EH (cell line): ENCODE results near the gene ACP7.
A peak's percentile ranks its signal among the peaks of the same experiment; 100 is the strongest.

Source experiments
- DNase-seq: peaks from one replicate; pipeline ENCODE4 v3.0.0-alpha.2; 2015; ENCODE audit warnings: low read depth

ACP7 gene

DNA sequence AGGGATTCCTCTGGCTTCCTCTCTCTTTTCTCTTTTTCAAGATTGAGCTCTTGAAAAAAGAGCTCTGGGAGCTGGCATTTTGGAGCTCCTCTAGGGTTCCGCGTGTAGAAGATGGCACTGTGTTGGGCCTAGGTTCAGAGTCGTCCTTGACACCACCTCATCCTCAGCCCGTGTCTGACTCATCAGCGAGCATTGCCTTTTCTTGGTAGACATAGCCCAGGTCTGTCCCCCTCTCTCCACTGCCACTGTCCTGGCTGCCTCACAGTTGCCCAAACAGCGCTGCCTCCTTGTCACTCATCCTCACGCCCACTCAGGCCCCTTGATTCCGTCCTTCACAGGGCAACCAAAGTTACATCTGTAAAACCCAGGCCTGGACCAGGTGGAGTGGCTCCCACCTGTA, 66.1 kb downstream of the ACP7 start:
- DNase-seq = no peak

DNA sequence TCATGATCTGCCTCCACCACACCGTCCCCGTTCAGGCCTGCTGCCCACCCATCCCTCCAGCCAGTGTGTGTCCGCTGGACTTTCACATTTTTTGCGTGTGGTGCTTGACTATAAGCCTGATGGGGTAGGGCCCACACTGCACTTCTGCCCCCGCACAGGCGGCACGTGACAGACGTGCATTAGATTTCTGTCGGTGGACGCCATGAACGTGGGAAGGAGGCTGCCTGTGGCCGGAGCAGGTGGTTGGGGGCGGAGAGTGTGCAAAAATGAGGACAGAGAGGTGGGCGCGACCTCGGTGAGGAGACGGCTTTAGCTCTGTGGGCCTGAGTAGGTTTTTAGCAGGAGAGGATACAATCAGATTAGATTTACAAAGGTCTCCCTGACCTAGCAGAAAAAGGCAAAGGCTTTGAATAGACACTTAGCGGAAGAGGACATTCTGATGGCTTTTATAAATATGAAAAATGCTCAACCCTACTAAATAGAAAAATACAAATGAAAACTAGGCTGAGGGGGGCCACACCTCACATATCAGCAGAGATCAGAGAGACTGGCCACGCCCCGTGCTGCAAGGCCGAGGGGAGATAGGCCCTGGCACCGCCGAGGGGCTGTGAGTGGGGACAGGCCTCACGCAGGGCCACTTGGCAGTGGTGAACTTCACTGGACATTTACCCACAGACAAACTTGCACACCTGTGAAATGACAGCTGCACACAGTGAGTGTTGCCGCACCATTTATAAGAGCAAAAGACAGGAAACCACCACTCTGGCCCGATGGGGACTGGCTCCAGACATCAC, 66.8 kb downstream of the ACP7 start:
- DNase-seq = no peak

DNA sequence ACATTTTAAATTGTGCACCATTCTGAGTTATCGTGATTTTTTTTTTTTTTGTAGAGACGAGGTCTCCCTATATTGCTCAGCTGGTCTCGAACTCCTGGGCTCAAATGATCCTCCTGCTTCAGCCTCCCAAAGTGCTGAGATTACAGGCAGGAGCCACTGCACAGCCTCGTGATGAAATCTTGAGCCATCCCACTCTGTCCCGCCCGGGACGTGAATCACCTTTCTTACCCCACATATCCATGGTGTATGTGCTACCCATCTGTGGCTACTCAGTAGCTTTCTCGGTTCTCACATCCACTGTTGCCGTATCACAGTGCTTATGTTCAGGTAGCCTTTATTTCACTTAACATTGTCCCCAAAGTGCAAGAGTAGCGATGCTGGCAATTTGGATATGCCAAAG, 67.9 kb downstream of the ACP7 start:
- DNase-seq = no peak

DNA sequence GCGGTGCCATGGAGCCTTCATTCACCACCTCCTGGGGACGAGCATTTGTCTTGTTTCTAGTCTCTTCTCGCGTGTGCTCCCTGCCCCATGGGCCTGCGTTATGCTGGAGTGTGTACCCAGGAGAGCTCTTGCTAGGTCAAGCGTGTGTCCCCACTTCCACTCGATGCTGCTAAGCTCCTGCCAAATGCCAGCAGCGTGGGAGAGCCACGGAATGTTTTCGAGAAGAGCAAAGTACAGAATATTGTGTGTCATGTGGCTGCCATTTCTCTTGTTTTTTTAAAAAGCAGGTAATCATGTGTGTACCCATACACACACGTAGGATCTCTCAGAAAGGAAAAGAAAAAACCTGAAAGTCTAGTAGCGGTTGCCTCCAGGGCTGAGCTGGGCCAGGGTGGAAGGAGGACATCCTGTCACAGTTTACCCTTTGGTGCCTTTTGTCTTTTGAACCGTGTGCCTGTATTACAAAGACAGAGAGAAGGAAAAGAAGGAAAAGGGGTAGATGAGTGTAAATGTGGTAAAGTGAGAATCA, 70.0 kb downstream of the ACP7 start:
- DNase-seq = no peak

GRCh38 chr19:39154629-39155100, 70.5 kb downstream of the ACP7 start:
- no peak for DNase-seq

GRCh38 chr19:39155114-39155700, 71.0 kb downstream of the ACP7 start:
- DNase-seq = no peak

DNA sequence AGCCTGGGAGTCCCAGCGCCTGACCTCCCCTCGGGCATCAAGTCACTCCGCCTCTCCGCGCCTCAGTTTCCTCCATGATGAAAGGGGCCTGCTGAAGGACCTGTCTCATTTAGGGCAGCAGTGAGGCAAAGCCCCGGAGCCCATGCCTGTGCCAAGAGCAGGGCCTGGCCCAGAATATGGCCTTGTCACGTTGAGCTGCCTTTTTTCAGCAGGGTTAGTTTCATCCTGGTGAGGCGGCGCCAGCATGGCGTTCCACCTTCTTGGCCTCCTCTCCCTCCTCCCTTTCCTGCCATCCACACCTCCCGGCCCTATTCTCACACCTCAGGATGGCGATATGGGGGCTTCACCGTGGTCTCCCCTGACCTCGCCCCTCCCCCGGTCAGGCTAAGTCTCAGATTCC, 71.6 kb downstream of the ACP7 start:
- DNase-seq = no peak

GRCh38 chr19:39156326-39157230, 72.4 kb downstream of the ACP7 start:
- peak; percentile 26 for DNase-seq

- no peak for DNase-seq
Observed at GRCh38 chr19:39157275-39157996, 73.3 kb downstream of the ACP7 start.

GRCh38 chr19:39157997-39158389, 73.8 kb downstream of the ACP7 start:
- no peak for DNase-seq

- no peak for DNase-seq
Observed at GRCh38 chr19:39158646-39159260, 74.6 kb downstream of the ACP7 start.

GRCh38 chr19:39160523-39160861, 76.3 kb downstream of the ACP7 start:
- DNase-seq = peak; percentile 50
